ENCODE data around the gene DBN1. TPM values are rescaled to one million over a fixed set of nuclear protein-coding genes. Genes with fewer than 3 reads are reported as not detected.
"Not testable (repeated sequence)": the region's sequence is repeated elsewhere in the genome, so short reads cannot be mapped to it uniquely, and the experiment has no call there.

DBN1 gene
- total RNA-seq, 4 donors from 2014 or later: 61.4 to 98.8 (median 68.0) TPM

DNA sequence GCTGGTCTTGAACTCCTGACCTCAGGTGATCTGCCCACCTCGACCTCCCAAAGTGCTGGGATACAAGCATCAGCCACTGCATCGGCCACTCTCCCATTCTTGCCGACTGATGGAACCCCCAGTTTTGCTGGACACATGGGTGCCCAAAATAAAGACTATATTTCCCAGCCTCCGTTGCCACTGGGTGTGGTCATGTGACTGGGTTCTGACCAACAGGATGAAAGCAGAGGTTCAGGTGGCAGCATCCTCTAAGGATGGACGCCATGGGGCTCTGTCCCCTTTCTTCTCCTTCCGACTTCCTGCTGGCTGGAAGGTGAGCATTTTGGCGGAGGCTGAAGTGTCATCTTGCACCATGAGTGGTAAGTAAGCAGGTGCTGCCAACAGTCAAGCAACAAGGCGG lies 13.7 kb upstream of the DBN1 start:
- whole genome bisulfite sequencing, 2 donors: 94% methylated on average over 8 of the region's 8 CpGs
- Histone ChIP-seq H3K27me3 (no peaks in the 10 kb centered on the region), H3K36me3 (peaks cover 8 to 18% of the 10 kb centered on the region in 2 donors), H3K4me3 (replicated peaks in 1 of 3) (no peak overlapping the region), H3K4me1 (no peaks in the 10 kb centered on the region), H3K9me3 (no peaks in the 10 kb centered on the region), H3K27ac (no peak overlapping the region)
- intact Hi-C loops (cut with DNase I): no loop called here
- DNase-seq: no peak
- TF ChIP-seq POLR2A (IDR thresholded peaks at IDR 0.05) (no peak), CTCF (IDR thresholded peaks at IDR 0.05) (no peak)

GRCh38 chr5:177486256-177486655 lies 12.8 kb upstream of the DBN1 start:
- H3K36me3 ChIP-seq: peaks cover 8 to 18% of the 10 kb centered on the region in 2 donors

GRCh38 chr5:177485753-177486152 lies 12.3 kb upstream of the DBN1 start:
- H3K27me3 ChIP-seq; H3K4me3 ChIP-seq (replicated peaks in 1 of 3); H3K9me3 ChIP-seq; H3K27ac ChIP-seq; H3K4me1 ChIP-seq; DNase-seq; intact Hi-C loops (cut with DNase I): not testable (repeated sequence)
- WGBS, 2 donors: 85 to 95% methylated on average over 3 of the region's 3 CpGs
- H3K36me3 ChIP-seq: peaks cover 8 to 18% of the 10 kb centered on the region in 2 donors

More at GRCh38 chr5:177486256-177486655, 12.8 kb upstream of the DBN1 start:
- Histone ChIP-seq H3K4me3 (replicated peaks in 1 of 3) (no peak overlapping the region), H3K27ac (no peak overlapping the region), H3K27me3 (no peaks in the 10 kb centered on the region), H3K4me1 (no peaks in the 10 kb centered on the region), H3K9me3 (no peaks in the 10 kb centered on the region)
- TF ChIP-seq CTCF (IDR thresholded peaks at IDR 0.05): no peak
- TF ChIP-seq POLR2A (IDR thresholded peaks at IDR 0.05): no peak
- 88 to 98% methylated on average over 3 of the region's 3 CpGs for whole genome bisulfite sequencing, 2 donors
- intact Hi-C loops (cut with DNase I): no loop called here
- DNase-seq: no peak

GRCh38 chr5:177484902-177485549 lies 11.6 kb upstream of the DBN1 start:
- Histone ChIP-seq H3K36me3 (peaks cover 8 to 14% of the 10 kb centered on the region in 2 donors), H3K4me1 (peaks cover 0 to under 1% of the 10 kb centered on the region in 2 donors), H3K27ac (no peak overlapping the region), H3K4me3 (replicated peaks in 1 of 3) (no peak overlapping the region), H3K27me3 (no peaks in the 10 kb centered on the region), H3K9me3 (no peaks in the 10 kb centered on the region)
- whole genome bisulfite sequencing, 2 donors: 67 to 82% methylated on average over 9 to 12 of the region's 13 CpGs
- TF ChIP-seq POLR2A (IDR thresholded peaks at IDR 0.05) (no peak), CTCF (IDR thresholded peaks at IDR 0.05) (no peak)
- intact Hi-C loops (cut with DNase I): no loop called here
- no peak for DNase-seq

DNA sequence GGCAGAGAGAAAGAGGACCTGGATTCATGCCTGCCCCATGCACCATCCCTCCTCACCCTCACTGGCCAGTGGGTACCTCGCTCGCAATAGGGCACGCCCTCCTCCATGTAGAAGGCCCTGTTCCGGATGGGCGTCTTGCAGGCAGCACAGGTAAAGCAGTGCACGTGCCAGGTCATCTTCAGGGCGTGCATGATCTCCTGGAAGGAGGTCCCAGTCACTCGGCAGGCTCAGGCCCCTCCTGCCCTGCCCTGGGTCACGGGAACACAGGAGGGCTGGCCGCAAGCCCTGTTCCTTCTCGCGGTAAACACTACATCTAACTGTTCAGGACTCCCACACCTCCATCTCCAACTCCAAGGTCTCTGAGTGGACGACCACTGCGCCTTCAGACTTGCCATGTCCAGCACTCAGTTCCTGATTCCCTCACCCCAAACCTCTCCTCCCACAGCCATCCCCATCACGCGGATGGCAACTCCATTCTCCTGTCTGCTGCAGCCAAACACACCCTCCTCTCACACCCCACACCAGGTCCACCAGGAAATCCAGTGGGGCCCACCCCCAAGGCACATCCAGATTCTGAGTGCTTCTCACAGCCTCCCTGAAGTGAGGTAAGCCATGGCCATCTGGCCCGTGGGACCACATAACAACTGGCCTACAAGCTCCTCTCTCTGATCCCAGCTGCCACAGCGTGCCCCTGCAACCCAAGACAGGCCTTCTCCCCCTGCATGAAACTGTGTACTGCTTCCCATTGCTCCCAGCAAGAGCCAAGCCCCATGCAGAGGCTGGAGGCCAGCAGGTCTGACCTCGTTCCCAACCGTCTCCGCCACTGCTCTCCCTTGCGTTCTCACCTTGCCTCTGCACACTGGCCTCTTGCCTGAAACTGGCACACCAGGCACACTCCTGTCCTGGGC lies 10.8 kb upstream of the DBN1 start:
- H3K27ac ChIP-seq: no peak overlapping the region
- intact Hi-C loops (cut with DNase I): no loop called here
- TF ChIP-seq CTCF (IDR thresholded peaks at IDR 0.05): no peak
- no peak for TF ChIP-seq POLR2A (IDR thresholded peaks at IDR 0.05)
- H3K36me3 ChIP-seq: peaks cover 8 to 13% of the 10 kb centered on the region in 2 donors
- no peak for DNase-seq
- WGBS, 2 donors: 89 to 96% methylated on average over 17 to 21 of the region's 22 CpGs
- H3K9me3 ChIP-seq: no peaks in the 10 kb centered on the region
- H3K4me3 ChIP-seq (replicated peaks in 1 of 3): no peak overlapping the region
- peaks cover 7 to 8% of the 10 kb centered on the region in 2 donors for H3K4me1 ChIP-seq
- H3K27me3 ChIP-seq: no peaks in the 10 kb centered on the region
